Measurements from ENCODE around the gene CCDC7. TPM values are rescaled to one million over a fixed set of nuclear protein-coding genes. Genes with fewer than 3 reads are reported as not detected.
"Not testable (repeated sequence)": the region's sequence is repeated elsewhere in the genome, so short reads cannot be mapped to it uniquely, and the experiment has no call there.

CCDC7 gene
- total RNA-seq, 4 donors from 2014 or later = 8.2 to 30.5 (median 13.3) TPM

DNA sequence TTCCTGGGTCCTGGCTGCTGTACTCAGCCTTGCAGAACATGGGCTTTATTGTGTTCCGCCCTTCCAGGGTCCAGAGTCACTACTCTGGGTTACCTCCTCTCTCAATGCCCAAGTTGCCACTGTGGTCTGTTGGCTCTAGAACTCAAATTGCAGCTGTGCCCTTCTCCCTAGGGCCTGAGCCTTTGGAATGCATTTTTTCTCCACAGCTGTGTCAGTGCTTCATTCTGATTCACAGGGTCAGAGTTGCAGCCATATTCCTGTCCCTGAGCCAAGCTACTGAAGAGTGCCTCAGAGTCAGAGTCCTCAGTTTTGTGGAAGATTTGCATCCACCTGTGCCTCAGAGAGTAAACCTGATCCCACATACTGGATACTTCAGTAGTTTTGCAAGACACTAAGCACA lies 344.5 kb downstream of the CCDC7 start:
- TF ChIP-seq POLR2A (IDR thresholded peaks at IDR 0.05) (no peak), CTCF (IDR thresholded peaks at IDR 0.05) (no peak)
- no peak overlapping the region for H3K4me3 ChIP-seq

GRCh38 chr10:32793033-32793432 lies 347.1 kb downstream of the CCDC7 start:
- peaks cover 0 to 3% (median 0%) of the 10 kb centered on the region in 3 donors for H3K36me3 ChIP-seq
- H3K27ac ChIP-seq = no peak overlapping the region
- H3K4me1 ChIP-seq = no peaks in the 10 kb centered on the region
- DNase-seq = no peak
- H3K4me3 ChIP-seq = no peak overlapping the region
- peaks cover 0 to 3% (median 0%) of the 10 kb centered on the region in 4 donors for H3K9me3 ChIP-seq
- no peaks in the 10 kb centered on the region for H3K27me3 ChIP-seq
- TF ChIP-seq POLR2A (IDR thresholded peaks at IDR 0.05) (no peak), CTCF (IDR thresholded peaks at IDR 0.05) (no peak)

More for the DNA sequence above, 344.5 kb downstream of the CCDC7 start:
- no peaks in the 10 kb centered on the region for H3K36me3 ChIP-seq
- H3K4me1 ChIP-seq = no peaks in the 10 kb centered on the region
- peaks cover 0 to 3% (median 0%) of the 10 kb centered on the region in 4 donors for H3K9me3 ChIP-seq
- no peak overlapping the region for H3K27ac ChIP-seq
- no peak for DNase-seq
- H3K27me3 ChIP-seq = no peaks in the 10 kb centered on the region

DNA sequence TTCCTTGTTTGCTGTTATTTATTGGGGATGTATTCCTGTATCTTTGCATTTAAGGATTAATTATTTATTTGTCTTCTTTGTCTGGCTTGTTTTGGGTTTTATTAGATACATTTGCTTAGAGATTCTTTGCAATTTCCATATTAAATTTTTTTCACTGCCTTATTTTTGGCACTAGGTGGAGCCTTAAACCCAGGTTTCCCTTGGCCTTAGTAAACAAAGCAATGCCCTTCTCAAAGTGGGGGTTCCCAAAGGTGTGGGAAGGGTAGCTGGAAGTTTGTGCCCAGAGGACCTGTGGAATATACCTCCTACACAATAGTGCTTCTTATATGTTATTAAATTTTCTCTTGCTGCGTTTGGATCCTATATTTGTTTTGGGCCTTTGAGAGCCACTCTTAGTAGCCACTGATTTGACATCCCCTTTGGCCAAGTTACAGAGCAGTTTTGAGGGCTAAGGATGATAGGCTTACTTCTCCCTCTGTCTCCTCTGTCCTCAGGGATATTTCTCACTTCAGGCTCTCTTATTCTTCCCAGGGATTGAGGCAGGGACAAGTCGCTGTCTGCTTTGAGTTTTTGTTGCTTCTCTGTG lies 349.8 kb downstream of the CCDC7 start:
- Histone ChIP-seq H3K27ac (no peak overlapping the region), H3K36me3 (peaks cover 0 to 3% (median 0%) of the 10 kb centered on the region in 3 donors), H3K9me3 (no peaks in the 10 kb centered on the region), H3K27me3 (no peaks in the 10 kb centered on the region), H3K4me1 (no peaks in the 10 kb centered on the region), H3K4me3 (no peak overlapping the region)
- no peak for DNase-seq
- no peak for TF ChIP-seq POLR2A (IDR thresholded peaks at IDR 0.05)
- peak in 5 of 6 experiments; percentile 15 to 76 (median 73) for TF ChIP-seq CTCF (IDR thresholded peaks at IDR 0.05)

DNA sequence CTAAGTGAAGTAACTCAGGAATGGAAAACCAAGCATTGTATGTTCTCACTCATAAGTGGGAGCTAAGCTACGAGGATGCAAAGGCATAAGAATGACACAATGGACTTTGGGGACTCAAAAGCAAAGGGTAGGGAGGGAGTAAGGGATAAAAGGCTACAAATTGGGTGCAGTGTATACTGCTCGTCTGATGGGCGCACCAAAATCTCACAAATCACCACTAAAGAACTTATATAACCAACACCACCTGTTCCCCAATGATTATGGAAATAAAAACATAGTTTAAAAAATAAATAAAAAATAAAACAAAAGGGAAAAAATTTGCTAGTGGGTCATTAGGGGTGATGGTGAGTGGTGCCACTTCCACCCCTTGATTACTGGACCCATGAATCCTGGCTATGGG lies 351.5 kb downstream of the CCDC7 start:
- H3K4me3 ChIP-seq, H3K36me3 ChIP-seq, H3K9me3 ChIP-seq, H3K27me3 ChIP-seq, H3K27ac ChIP-seq, DNase-seq, H3K4me1 ChIP-seq: not testable (repeated sequence)

DNA sequence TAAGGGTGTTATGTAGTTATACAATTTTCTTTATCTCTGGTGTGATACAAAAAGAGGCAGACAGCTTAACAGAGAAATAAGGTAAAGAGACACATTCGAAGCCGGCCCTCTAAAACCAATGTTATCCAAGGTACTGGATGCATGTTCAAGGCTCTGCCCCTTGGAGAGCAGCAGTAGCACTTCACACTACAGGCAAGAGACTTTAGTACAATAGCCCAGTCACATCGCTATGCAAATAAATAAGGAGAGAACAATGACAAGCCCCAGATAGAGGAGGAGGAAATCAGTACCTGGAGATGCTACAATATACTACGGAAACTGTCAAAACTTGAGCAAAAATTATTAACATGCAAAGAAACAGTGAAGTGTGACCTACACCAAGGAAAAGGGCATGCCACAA lies 401.0 kb downstream of the CCDC7 start:
- DNase-seq = no peak
- H3K9me3 ChIP-seq = no peaks in the 10 kb centered on the region
- H3K27ac ChIP-seq = no peak overlapping the region
- no peak overlapping the region for H3K4me3 ChIP-seq
- H3K36me3 ChIP-seq = no peaks in the 10 kb centered on the region
- no peak for TF ChIP-seq POLR2A (IDR thresholded peaks at IDR 0.05)
- no peak for TF ChIP-seq CTCF (IDR thresholded peaks at IDR 0.05)
- no peaks in the 10 kb centered on the region for H3K4me1 ChIP-seq
- no peaks in the 10 kb centered on the region for H3K27me3 ChIP-seq

DNA sequence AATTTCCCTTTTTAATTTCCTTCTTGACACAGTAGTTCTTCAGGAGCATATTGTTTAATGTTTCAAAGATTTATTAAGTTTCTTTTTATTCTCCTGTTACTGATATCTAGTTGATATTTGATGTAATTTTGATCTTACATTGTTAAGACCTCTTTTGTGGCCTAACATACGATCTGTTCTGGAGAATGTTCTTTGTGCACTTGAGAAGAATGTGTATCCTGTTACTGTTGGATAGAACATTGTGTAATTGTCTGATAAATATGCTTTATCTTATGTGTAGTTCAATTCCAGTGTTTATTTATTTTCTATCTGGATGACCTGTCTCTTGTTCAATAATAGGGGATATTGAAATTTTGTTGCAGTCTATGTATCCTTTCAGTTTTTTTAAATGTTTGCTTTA lies 405.4 kb downstream of the CCDC7 start:
- H3K27ac ChIP-seq = no peak overlapping the region
- TF ChIP-seq CTCF (IDR thresholded peaks at IDR 0.05) = no peak
- TF ChIP-seq POLR2A (IDR thresholded peaks at IDR 0.05) = no peak
- no peaks in the 10 kb centered on the region for H3K27me3 ChIP-seq
- no peak for DNase-seq
- no peaks in the 10 kb centered on the region for H3K36me3 ChIP-seq
- H3K4me1 ChIP-seq = no peaks in the 10 kb centered on the region
- no peak overlapping the region for H3K4me3 ChIP-seq
- no peaks in the 10 kb centered on the region for H3K9me3 ChIP-seq

All from Peyer's patch (tissue), 4 donors.